ENCODE results near the gene CTNNA1.

CTNNA1 gene

GRCh38 chr5:138972836-138973235, 219.6 kb downstream of the CTNNA1 start:
- DNase-seq = peak; percentile 48

- DNase-seq = peak; percentile 73
These were observed 221.2 kb downstream of the CTNNA1 start for GRCh38 chr5:138974227-138975063.

GRCh38 chr5:138975098-138975847, 222.0 kb downstream of the CTNNA1 start:
- peak; percentile 85 for DNase-seq

- DNase-seq = no peak
These were observed 224.9 kb downstream of the CTNNA1 start for GRCh38 chr5:138978080-138978479.

GRCh38 chr5:138978581-138978980, 225.4 kb downstream of the CTNNA1 start:
- DNase-seq = no peak

GRCh38 chr5:138979684-138980280, 226.6 kb downstream of the CTNNA1 start:
- DNase-seq = no peak

- DNase-seq = no peak
These were observed 227.2 kb downstream of the CTNNA1 start for GRCh38 chr5:138980441-138980840.

- DNase-seq = no peak
These were observed 227.9 kb downstream of the CTNNA1 start for GRCh38 chr5:138981131-138981530.

- no peak for DNase-seq
These were observed 228.4 kb downstream of the CTNNA1 start for GRCh38 chr5:138981586-138981985.

GRCh38 chr5:138983984-138984383, 230.8 kb downstream of the CTNNA1 start:
- DNase-seq = no peak

All from SHP77 treated with DMSO at 0.1 percent for 48 hours (cell line).